GM10266 (cell line): ENCODE measurements around the gene FRAS1.

ENCODE experiments used
- DNase-seq: peaks from one replicate; pipeline ENCODE4 v3.0.0; 2012; ENCODE audit errors: extremely low spot score
- CTCF ChIP-seq: IDR thresholded peaks from 2 replicates; pipeline ENCODE4 v1.5.1; 2012; ENCODE audit warnings: mild to moderate bottlenecking, low read depth; ENCODE audit not compliant: control insufficient read depth, insufficient read depth; ENCODE audit errors: missing control alignments

Gene FRAS1

GRCh38 chr4:78154972-78155590 lies 98.0 kb downstream of the FRAS1 start:
- no peak for TF ChIP-seq CTCF
- no peak for DNase-seq

- DNase-seq = no peak
- TF ChIP-seq CTCF = no peak
Measured at GRCh38 chr4:78155616-78156105, 98.5 kb downstream of the FRAS1 start.

- DNase-seq = no peak
- TF ChIP-seq CTCF = no peak
Measured at GRCh38 chr4:78156520-78156919, 99.4 kb downstream of the FRAS1 start.

- no peak for DNase-seq
- TF ChIP-seq CTCF = no peak
Measured at GRCh38 chr4:78162342-78162741, 105.2 kb downstream of the FRAS1 start.

GRCh38 chr4:78162821-78163220 lies 105.7 kb downstream of the FRAS1 start:
- no peak for TF ChIP-seq CTCF
- DNase-seq = no peak

GRCh38 chr4:78165758-78166157 lies 108.6 kb downstream of the FRAS1 start:
- TF ChIP-seq CTCF = no peak
- no peak for DNase-seq

- no peak for TF ChIP-seq CTCF
- no peak for DNase-seq
Measured at GRCh38 chr4:78166622-78167021, 109.5 kb downstream of the FRAS1 start.
